ENCODE data around the gene EXOC2. TPM values are rescaled to one million over a fixed set of nuclear protein-coding genes. Genes with fewer than 3 reads are reported as not detected.
A peak's percentile ranks its signal among the peaks of the same experiment; 100 is the strongest.

The EXOC2 gene
- total and polyA plus RNA-seq, 10 of the 15 experiments (the other 5 are each of a cell fraction or from before 2014, with no cell fraction given) = 8.7 to 32.8 (median 20.7) TPM

GRCh38 chr6:501891-502601 lies 190.9 kb downstream of the EXOC2 start (continued):
- no peak for TF ChIP-seq HSF1 (IDR thresholded peaks at IDR 0.05; ENCODE audit: low read depth, low read length)
- TF ChIP-seq BACH1 (IDR thresholded peaks at IDR 0.05; ENCODE audit: borderline replicate concordance) = no peak
- no peak for TF ChIP-seq CTCF (IDR thresholded peaks at IDR 0.05 in 2 of 3, conservative IDR thresholded peaks at IDR 0.05 in 1 of 3; ENCODE audit: control insufficient read depth in 2 of 3, extremely low read depth in 1 of 3, insufficient read depth in 1 of 3, low read depth in 3 of 3, low read length in 3 of 3)
- TF ChIP-seq SRF (IDR thresholded peaks at IDR 0.05; ENCODE audit: low read depth in 2 of 2, low read length in 2 of 2) = no peak
- TF ChIP-seq SMC3 (IDR thresholded peaks at IDR 0.05; ENCODE audit: borderline replicate concordance, low read length) = no peak
- TF ChIP-seq RUNX3 (IDR thresholded peaks at IDR 0.05; ENCODE audit: low read length) = peak; percentile 4; the same call in 1 of the 2 replicates

GRCh38 chr6:499617-500016 lies 193.3 kb downstream of the EXOC2 start:
- in situ Hi-C loops (cut with MboI) = no loop called here
- DNase-seq (ENCODE audit: low read depth, low spot score) = no peak
- SMC1A ChIA-PET (ENCODE audit: uncharacterized antibody, unreplicated experiment) = interaction anchor here (0.8 to 3.2 kb wide), 12 partner anchors 10 to 273 kb away, joined by 3 to 20 read pairs (median 4); no protein-coding TSS in a partner anchor
- TF ChIP-seq ZBTB11 (CRISPR knock-in tag; IDR thresholded peaks at IDR 0.05) (no peak), ZNF384 (IDR thresholded peaks at IDR 0.05; ENCODE audit: borderline replicate concordance, low read depth, low read length) (peak; percentile 52; the same call in 1 of the 2 replicates), USF1 (IDR thresholded peaks at IDR 0.05; ENCODE audit: borderline replicate concordance, extremely low read length, insufficient read depth, low read depth, low read length) (no peak)

More at GRCh38 chr6:499617-500016, 193.3 kb downstream of the EXOC2 start:
- Histone ChIP-seq H4K20me1 (ENCODE audit: control insufficient read depth, insufficient read depth) (no peaks in the 10 kb centered on the region), H2AFZ (ENCODE audit: control insufficient read depth, low read depth, low read length) (no peak overlapping the region), H3K9ac (ENCODE audit: control insufficient read depth, insufficient read depth, low read length) (no peak overlapping the region), H3K27me3 (replicated peaks in 1 of 2; ENCODE audit: control insufficient read depth in 2 of 2, insufficient read depth in 2 of 2, low read length in 1 of 2) (no peaks in the 10 kb centered on the region), H3K27ac (ENCODE audit: control insufficient read depth, insufficient read depth) (peak overlapping the region; percentile 78), H3K9me3 (replicated peaks; ENCODE audit: control insufficient read depth, insufficient read depth, low read length) (no peaks in the 10 kb centered on the region), H3K4me1 (ENCODE audit: control insufficient read depth, insufficient read depth, low read length) (peaks cover 36% of the 10 kb centered on the region), H3K4me3 (peak overlapping the region; percentile 31; the same call in 1 of the 2 replicates), H3K79me2 (ENCODE audit: control insufficient read depth, insufficient read depth, low read length) (no peaks in the 10 kb centered on the region), H3K36me3 (ENCODE audit: control insufficient read depth in 2 of 2, insufficient read depth in 2 of 2, low read length in 1 of 2) (no peaks in the 10 kb centered on the region), H3K4me2 (ENCODE audit: control insufficient read depth, insufficient read depth) (peak overlapping the region; percentile 78)
- ATAC-seq (peak; percentile 75), FAIRE-seq (peak; percentile 27)
- BruUV-seq (replicated peaks) = no TSS peak
- ChIA-PET POLR2A (interaction anchor here (0.6 to 2.1 kb wide), 5 partner anchors 10 to 167 kb away, joined by 3 to 9 read pairs (median 4); no protein-coding TSS in a partner anchor), CTCF (interaction anchor here (0.9 to 2.4 kb wide), 6 partner anchors 10 to 284 kb away, joined by 3 to 12 read pairs (median 4); no protein-coding TSS in a partner anchor), RAD21 (ENCODE audit: unreplicated experiment) (interaction anchor here (0.7 to 2.6 kb wide), 16 partner anchors 11 to 279 kb away, joined by 3 to 12 read pairs (median 5); partner anchors contain the start of gene IRF4)
- intact Hi-C loops (cut with micrococcal nuclease; ENCODE audit: unreplicated experiment) = loop anchor here (5.0 to 10.0 kb wide), 2 partner anchors 92 to 275 kb away; no protein-coding TSS in a partner anchor
- 1% methylated on average over 3 of the region's 3 CpGs for WGBS (ENCODE audit: insufficient coverage, insufficient replicate concordance, low lambda C conversion rate, missing lambda C conversion rate)
